K562 (cell line): ENCODE results near the gene ABHD16B. TPM values are rescaled to one million over a fixed set of nuclear protein-coding genes. Genes with fewer than 3 reads are reported as not detected.

ENCODE experiments used
- UBTF ChIP-seq, 2 experiments: IDR thresholded peaks; 2 replicates each; pipeline ENCODE4 v1.6.1; 2012; ENCODE audit warnings: improper control_type of control experiment in 2 of 2, low read depth in 2 of 2, low read length in 2 of 2, borderline replicate concordance in 1 of 2
- VEZF1 ChIP-seq: fragments of 200-800 bp; sonication (Bioruptor generic); IDR thresholded peaks from 2 replicates; pipeline ENCODE4 v1.6.1; 2017; ENCODE audit warnings: missing genetic modification characterization, missing compliant biosample characterization
- ZBTB26 ChIP-seq: fragments of 450-650 bp; formaldehyde crosslinking; IDR thresholded peaks from 2 replicates; pipeline ENCODE4 v1.4.0; 2022; ENCODE audit warnings: missing genetic modification characterization
- ZNF639 ChIP-seq, 2 experiments: fragments of 200-800 bp in 1 of 2; sonication (Bioruptor generic) in 1 of 2; sonication (generic) in 1 of 2; formaldehyde crosslinking in 1 of 2; IDR thresholded peaks in 1 of 2; conservative IDR thresholded peaks in 1 of 2; 2 replicates each; pipeline versions ENCODE4 v1.5.0 to v1.6.1; 2016 to 2020; ENCODE audit warnings: missing compliant biosample characterization in 1 of 2, missing genetic modification characterization in 1 of 2, missing genetic modification reagents in 1 of 2
- ZNF766 ChIP-seq: fragments of 200-800 bp; sonication (Bioruptor generic); conservative IDR thresholded peaks from 2 replicates; pipeline ENCODE4 v1.6.1; 2016; ENCODE audit warnings: missing genetic modification characterization, missing compliant biosample characterization
- polyA plus RNA-seq, 8 experiments: library from polyadenylated mRNA; depleted of rRNA in 4 of 8; stranded (reverse) in 5 of 8; unstranded in 3 of 8; fragments of >200 nt; fragmentation: Nextera tagmentation in 2 of 8; fragmentation: Illumina TruSeq in 1 of 8; extraction: Ambion mirVana in 2 of 8; extraction: Trizol in 1 of 8; gene quantifications; 2 replicates each; pipeline versions ENCODE4 v1.2.1 to v1.2.3, GENCODE V29; 2011 to 2014; ENCODE audit warnings: inconsistent platforms in 1 of 8, missing spikeins in 1 of 8
- total RNA-seq, 7 experiments: library from RNA; depleted of rRNA in 6 of 7; stranded (reverse); fragments of >200 nt in 6 of 7; fragmentation: Illumina TruSeq in 2 of 7; extraction: Trizol in 2 of 7; gene quantifications; 2 replicates each; pipeline versions ENCODE4 v1.2.1 to v1.2.3, GENCODE V29; 2011 to 2021; ENCODE audit warnings: low replicate concordance in 1 of 7

Gene ABHD16B
- total and polyA plus RNA-seq, 9 of the 15 experiments (the other 6 are each of a cell fraction or from before 2014, with no cell fraction given): not detected

- TF ChIP-seq UBTF (IDR thresholded peaks at IDR 0.05; ENCODE audit: borderline replicate concordance in 1 of 2, low read depth in 2 of 2, low read length in 2 of 2): 0 out of 4 replicates have a peak, but pooled peaks of 1 of the 2 experiments have one; percentile 45
- no peak for TF ChIP-seq ZBTB26 (CRISPR knock-in tag)
- TF ChIP-seq VEZF1 (CRISPR knock-in tag): peak; percentile 46; the same call in 1 of the 2 replicates
- no peak for TF ChIP-seq ZNF639 (CRISPR knock-in tag; conservative IDR thresholded peaks at IDR 0.05 in 1 of 2, IDR thresholded peaks at IDR 0.05 in 1 of 2)
- peak; percentile 40; the same call in 1 of the 2 replicates for TF ChIP-seq ZNF766 (CRISPR knock-in tag)
- TF ChIP-seq, all 486 proteins: peak for 9
Measured at GRCh38 chr20:63895202-63895951, 34.1 kb downstream of the ABHD16B start (continued).
